Measurements from ENCODE around the gene RBPJL. TPM values are rescaled to one million over a fixed set of nuclear protein-coding genes. Genes with fewer than 3 reads are reported as not detected.

The RBPJL gene
- total RNA-seq, 1 donor from 2014 or later = not detected

DNA sequence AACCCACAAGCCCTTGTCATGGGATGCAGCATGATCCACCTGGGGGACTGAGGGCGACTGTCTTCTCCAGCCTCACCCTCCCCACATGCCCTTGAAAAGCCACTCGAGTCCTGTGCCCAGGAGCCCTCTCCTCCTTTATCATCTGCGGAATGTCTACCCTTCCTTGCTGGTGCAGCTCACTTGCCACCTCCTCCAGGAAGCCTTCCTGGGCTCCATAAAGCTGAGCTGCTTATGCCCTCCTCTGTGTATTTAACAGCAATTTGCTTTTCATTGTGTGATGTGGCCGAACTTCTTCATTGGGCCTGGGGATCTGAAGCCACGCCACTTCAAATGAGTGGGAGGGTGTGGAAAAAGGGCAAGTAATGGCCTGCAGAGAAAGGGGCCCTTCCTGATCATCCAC, 17.8 kb upstream of the RBPJL start:
- Histone ChIP-seq H3K4me1 (peaks cover 21% of the 10 kb centered on the region), H3K27me3 (ENCODE audit: low read depth) (no peaks in the 10 kb centered on the region), H3K9me3 (no peaks in the 10 kb centered on the region), H3K4me3 (no peak overlapping the region), H3K36me3 (no peaks in the 10 kb centered on the region), H3K27ac (no peak overlapping the region)
- TF ChIP-seq, protein P1, sequence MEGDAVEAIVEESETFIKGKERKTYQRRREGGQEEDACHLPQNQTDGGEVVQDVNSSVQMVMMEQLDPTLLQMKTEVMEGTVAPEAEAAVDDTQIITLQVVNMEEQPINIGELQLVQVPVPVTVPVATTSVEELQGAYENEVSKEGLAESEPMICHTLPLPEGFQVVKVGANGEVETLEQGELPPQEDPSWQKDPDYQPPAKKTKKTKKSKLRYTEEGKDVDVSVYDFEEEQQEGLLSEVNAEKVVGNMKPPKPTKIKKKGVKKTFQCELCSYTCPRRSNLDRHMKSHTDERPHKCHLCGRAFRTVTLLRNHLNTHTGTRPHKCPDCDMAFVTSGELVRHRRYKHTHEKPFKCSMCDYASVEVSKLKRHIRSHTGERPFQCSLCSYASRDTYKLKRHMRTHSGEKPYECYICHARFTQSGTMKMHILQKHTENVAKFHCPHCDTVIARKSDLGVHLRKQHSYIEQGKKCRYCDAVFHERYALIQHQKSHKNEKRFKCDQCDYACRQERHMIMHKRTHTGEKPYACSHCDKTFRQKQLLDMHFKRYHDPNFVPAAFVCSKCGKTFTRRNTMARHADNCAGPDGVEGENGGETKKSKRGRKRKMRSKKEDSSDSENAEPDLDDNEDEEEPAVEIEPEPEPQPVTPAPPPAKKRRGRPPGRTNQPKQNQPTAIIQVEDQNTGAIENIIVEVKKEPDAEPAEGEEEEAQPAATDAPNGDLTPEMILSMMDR (IDR thresholded peaks at IDR 0.05) = no peak
- no peak for DNase-seq
- intact Hi-C loops (cut with DNase I) = no loop called here
- no peak for ATAC-seq

DNA sequence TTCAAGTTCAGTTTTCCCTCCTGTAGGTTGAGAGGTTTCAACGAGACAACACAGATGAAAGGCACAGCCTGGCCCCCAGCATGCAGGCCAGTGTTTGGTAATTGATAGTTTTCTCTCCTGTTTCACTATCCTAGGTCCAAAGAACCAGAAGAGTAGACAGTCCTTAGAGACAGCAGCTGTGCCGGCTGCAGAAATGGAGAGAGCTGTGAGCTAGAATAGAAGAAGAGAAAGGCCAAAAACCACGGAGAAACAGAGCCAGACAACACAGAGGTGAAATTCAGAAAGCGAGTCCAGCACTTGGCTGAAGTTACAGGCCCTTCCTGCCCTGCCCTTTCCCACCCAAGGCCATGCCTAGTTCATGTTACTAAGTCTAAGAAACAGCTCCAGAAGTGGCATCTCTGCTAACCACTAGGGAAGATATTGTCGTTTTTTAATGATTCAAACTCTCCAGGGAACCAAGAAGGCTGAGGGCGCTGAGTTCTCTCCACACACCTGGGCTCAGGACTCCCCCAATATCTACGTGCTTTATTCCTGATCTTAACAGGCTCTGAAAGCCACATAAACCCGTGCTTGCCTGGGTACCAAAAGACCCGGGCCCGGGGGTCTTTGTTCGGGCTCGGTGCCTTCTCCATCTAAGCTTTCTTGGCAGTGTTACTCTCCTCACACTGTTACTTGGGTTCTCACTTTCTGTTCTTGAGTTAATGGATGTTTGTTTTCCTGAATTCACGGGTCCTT, 16.5 kb upstream of the RBPJL start:
- H3K27ac ChIP-seq = no peak overlapping the region
- H3K9me3 ChIP-seq = no peaks in the 10 kb centered on the region
- no peak overlapping the region for H3K4me3 ChIP-seq
- H3K4me1 ChIP-seq = peaks cover 25% of the 10 kb centered on the region
- peaks cover 9% of the 10 kb centered on the region for H3K27me3 ChIP-seq (ENCODE audit: low read depth)
- H3K36me3 ChIP-seq = no peaks in the 10 kb centered on the region
- TF ChIP-seq, protein P1 (IDR thresholded peaks at IDR 0.05) = no peak
- intact Hi-C loops (cut with DNase I) = no loop called here
- ATAC-seq = no peak
- no peak for DNase-seq

DNA sequence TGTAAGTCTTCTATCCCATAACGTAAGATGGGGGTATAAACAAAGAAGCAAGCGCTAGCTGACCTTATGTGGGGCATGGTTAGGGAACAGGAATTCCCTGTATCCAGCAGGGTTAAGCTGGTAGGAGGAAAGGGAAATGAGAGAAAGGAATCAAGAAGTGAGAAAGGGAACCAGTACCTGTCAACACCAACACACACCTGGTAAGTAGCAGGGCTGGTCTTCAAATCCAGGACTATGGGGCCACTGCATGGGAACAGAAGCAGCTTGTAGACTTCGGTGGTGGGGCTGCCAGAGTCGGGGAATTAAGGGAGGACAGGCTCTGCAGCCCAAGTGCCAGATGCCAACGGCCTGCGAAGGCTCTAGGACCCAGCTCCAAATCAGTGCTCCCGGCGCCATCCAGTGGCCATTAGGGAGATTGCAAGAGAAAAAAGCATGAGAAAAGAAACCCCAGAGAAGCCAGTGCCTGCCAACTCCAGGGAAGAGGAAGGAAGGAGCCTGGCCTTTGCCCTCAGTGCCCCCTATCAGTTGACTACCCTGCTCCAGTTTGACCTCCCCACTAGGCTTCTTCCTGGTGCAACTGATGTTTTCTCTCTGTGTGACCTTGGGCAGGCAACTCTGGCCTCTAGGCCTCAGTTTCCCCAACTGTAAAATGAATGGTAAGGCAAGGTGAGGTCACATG, 15.8 kb upstream of the RBPJL start:
- Histone ChIP-seq H3K27ac (no peak overlapping the region), H3K36me3 (no peaks in the 10 kb centered on the region), H3K4me3 (no peak overlapping the region), H3K9me3 (no peaks in the 10 kb centered on the region), H3K4me1 (peaks cover 25% of the 10 kb centered on the region), H3K27me3 (ENCODE audit: low read depth) (peaks cover 13% of the 10 kb centered on the region)
- ATAC-seq (peak; percentile 76 to 83), DNase-seq (peak; percentile 88)
- intact Hi-C loops (cut with DNase I) = no loop called here
- TF ChIP-seq, protein P1 (IDR thresholded peaks at IDR 0.05) = peak; percentile 89

DNA sequence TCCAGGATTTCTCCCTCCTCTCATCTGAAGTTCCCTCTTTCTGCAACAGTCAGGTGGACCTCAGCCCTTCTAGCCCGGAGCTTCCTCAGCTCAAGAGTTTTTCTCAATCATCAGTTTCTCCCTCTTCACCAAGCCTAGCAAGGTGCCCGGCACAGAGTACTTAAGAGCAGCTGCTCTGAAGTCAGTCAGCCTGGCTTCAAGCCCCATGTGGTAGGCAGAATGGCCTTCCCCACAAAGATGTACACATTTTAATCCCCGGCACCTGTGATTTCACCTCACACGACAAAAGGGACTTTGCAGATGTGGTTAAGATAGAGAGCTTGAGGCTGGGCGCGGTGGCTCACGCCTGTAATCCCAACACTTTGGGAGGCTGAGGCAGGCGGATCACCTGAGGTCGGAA, 15.1 kb upstream of the RBPJL start:
- no peaks in the 10 kb centered on the region for H3K36me3 ChIP-seq
- H3K4me3 ChIP-seq = no peak overlapping the region
- H3K27me3 ChIP-seq (ENCODE audit: low read depth) = peaks cover 13% of the 10 kb centered on the region
- H3K27ac ChIP-seq = no peak overlapping the region
- ATAC-seq (no peak), DNase-seq (no peak)
- H3K4me1 ChIP-seq = peaks cover 25% of the 10 kb centered on the region
- no peaks in the 10 kb centered on the region for H3K9me3 ChIP-seq
- intact Hi-C loops (cut with DNase I) = no loop called here
- TF ChIP-seq, protein P1 (IDR thresholded peaks at IDR 0.05) = no peak

DNA sequence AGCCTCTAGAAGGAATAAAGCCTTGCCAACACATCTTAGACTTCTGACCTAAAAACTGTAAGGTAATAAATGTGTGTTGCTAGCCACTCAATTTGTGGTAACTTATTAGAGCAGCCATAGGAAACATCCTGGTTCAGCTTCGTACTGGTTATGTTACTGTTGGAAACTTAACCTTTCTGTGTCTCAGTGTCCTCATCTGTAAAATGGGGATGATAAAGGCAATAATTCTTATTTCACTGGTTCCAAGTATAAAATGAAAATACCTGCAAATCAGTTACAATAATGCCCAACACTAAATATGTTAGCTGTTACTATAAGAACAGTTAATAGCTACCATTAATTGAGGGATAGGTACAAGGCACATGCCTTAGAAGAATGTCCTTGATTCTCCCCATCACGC, 14.3 kb upstream of the RBPJL start:
- TF ChIP-seq, protein P1 (IDR thresholded peaks at IDR 0.05) = no peak
- DNase-seq = no peak
- Histone ChIP-seq H3K36me3 (no peaks in the 10 kb centered on the region), H3K27ac (no peak overlapping the region), H3K9me3 (no peaks in the 10 kb centered on the region), H3K4me3 (no peak overlapping the region), H3K27me3 (ENCODE audit: low read depth) (peaks cover 13% of the 10 kb centered on the region), H3K4me1 (peaks cover 25% of the 10 kb centered on the region)
- intact Hi-C loops (cut with DNase I) = no loop called here
- ATAC-seq = no peak
